K562 (cell line): Measurements from ENCODE around the gene SHBG. TPM values are rescaled to one million over a fixed set of nuclear protein-coding genes. Genes with fewer than 3 reads are reported as not detected.
A peak's percentile ranks its signal among the peaks of the same experiment; 100 is the strongest.

Source experiments
- ARNT ChIP-seq, 2 experiments: fragments of 450-650 bp; IDR thresholded peaks; 2 replicates each; pipeline ENCODE4 v1.6.1; 2016; ENCODE audit warnings: mild to moderate bottlenecking in 1 of 2
- BACH1 ChIP-seq: fragments of 200-800 bp; sonication (Bioruptor generic); IDR thresholded peaks from 2 replicates; pipeline ENCODE4 v1.6.1; 2016; ENCODE audit warnings: missing genetic modification characterization, missing compliant biosample characterization
- GABPA ChIP-seq: fragments of 200-800 bp; sonication (Bioruptor generic); conservative IDR thresholded peaks from 2 replicates; pipeline ENCODE4 v1.6.1; 2016; ENCODE audit warnings: low read depth, missing genetic modification characterization, missing compliant biosample characterization
- KAT8 ChIP-seq: fragments of 450-650 bp; IDR thresholded peaks from 2 replicates; pipeline ENCODE4 v1.6.1; 2016; ENCODE audit warnings: low read depth, mild to moderate bottlenecking
- KHSRP ChIP-seq: fragments of 450-650 bp; IDR thresholded peaks from 2 replicates; pipeline ENCODE4 v1.6.1; 2017
- POLR2AphosphoS5 ChIP-seq: IDR thresholded peaks from 2 replicates; pipeline ENCODE4 v1.6.1; 2011; ENCODE audit warnings: mild to moderate bottlenecking, low read depth, low read length, moderate library complexity; ENCODE audit not compliant: control insufficient read depth, insufficient read depth
- RFX7 ChIP-seq: fragments of 250-450 bp; sonication (Bioruptor Pico); IDR thresholded peaks from 2 replicates; pipeline ENCODE4 v1.5.1; 2021; ENCODE audit warnings: mild to moderate bottlenecking
- TEAD4 ChIP-seq, 2 experiments: sonication (generic) in 1 of 2; formaldehyde crosslinking in 1 of 2; IDR thresholded peaks; 2 replicates each; pipeline versions ENCODE4 v1.6.1 to v1.8.0; 2012 to 2022; ENCODE audit warnings: borderline replicate concordance in 1 of 2, inconsistent platforms in 1 of 2, low read length in 1 of 2, mild to moderate bottlenecking in 1 of 2, missing genetic modification reagents in 1 of 2
- ZFP30 ChIP-seq: fragments of 250-450 bp; sonication (Bioruptor Pico); IDR thresholded peaks from 2 replicates; pipeline ENCODE4 v1.8.0; 2022; ENCODE audit warnings: moderate library complexity, mild to moderate bottlenecking, inconsistent platforms, borderline replicate concordance
- ZNF134 ChIP-seq: fragments of 250-450 bp; sonication (Bioruptor Pico); conservative IDR thresholded peaks from 2 replicates; pipeline ENCODE4 v1.4.0; 2020
- ZNF444 ChIP-seq: fragments of 250-450 bp; sonication (Bioruptor Pico); IDR thresholded peaks from 2 replicates; pipeline ENCODE4 v1.4.0; 2020; ENCODE audit warnings: mild to moderate bottlenecking, moderate library complexity
- ZNF785 ChIP-seq: fragments of 250-450 bp; sonication (Bioruptor Pico); IDR thresholded peaks from 2 replicates; pipeline ENCODE4 v1.4.0; 2020; ENCODE audit warnings: mild to moderate bottlenecking
- polyA plus RNA-seq, 8 experiments: library from polyadenylated mRNA; depleted of rRNA in 4 of 8; stranded (reverse) in 5 of 8; unstranded in 3 of 8; fragments of >200 nt; fragmentation: Nextera tagmentation in 2 of 8; fragmentation: Illumina TruSeq in 1 of 8; extraction: Ambion mirVana in 2 of 8; extraction: Trizol in 1 of 8; gene quantifications; 2 replicates each; pipeline versions ENCODE4 v1.2.1 to v1.2.3, GENCODE V29; 2011 to 2014; ENCODE audit warnings: inconsistent platforms in 1 of 8, missing spikeins in 1 of 8
- total RNA-seq, 7 experiments: library from RNA; depleted of rRNA in 6 of 7; stranded (reverse); fragments of >200 nt in 6 of 7; fragmentation: Illumina TruSeq in 2 of 7; extraction: Trizol in 2 of 7; gene quantifications; 2 replicates each; pipeline versions ENCODE4 v1.2.1 to v1.2.3, GENCODE V29; 2011 to 2021; ENCODE audit warnings: low replicate concordance in 1 of 7
- TF ChIP-seq, protein P1 (sequence below): fragments of 450-650 bp; IDR thresholded peaks from 2 replicates; pipeline ENCODE4 v1.6.1; 2018; ENCODE audit not compliant: partially characterized antibody
- TF ChIP-seq, protein P2 (sequence below): fragments of 250-450 bp; sonication (Bioruptor Pico); IDR thresholded peaks from 2 replicates; pipeline ENCODE4 v1.8.0; 2021; ENCODE audit warnings: moderate library complexity, mild to moderate bottlenecking, inconsistent platforms
- TF ChIP-seq, protein P3 (sequence below), 2 experiments: fragments of 450-650 bp; formaldehyde crosslinking in 1 of 2; IDR thresholded peaks; 2 replicates each; pipeline versions ENCODE4 v1.4.0 to v1.6.1; 2014 to 2020; ENCODE audit warnings: mild to moderate bottlenecking in 2 of 2, borderline replicate concordance in 1 of 2, low read depth in 1 of 2

Gene SHBG
- total and polyA plus RNA-seq, 9 of the 15 experiments (the other 6 are each of a cell fraction or from before 2014, with no cell fraction given) = not detected

DNA sequence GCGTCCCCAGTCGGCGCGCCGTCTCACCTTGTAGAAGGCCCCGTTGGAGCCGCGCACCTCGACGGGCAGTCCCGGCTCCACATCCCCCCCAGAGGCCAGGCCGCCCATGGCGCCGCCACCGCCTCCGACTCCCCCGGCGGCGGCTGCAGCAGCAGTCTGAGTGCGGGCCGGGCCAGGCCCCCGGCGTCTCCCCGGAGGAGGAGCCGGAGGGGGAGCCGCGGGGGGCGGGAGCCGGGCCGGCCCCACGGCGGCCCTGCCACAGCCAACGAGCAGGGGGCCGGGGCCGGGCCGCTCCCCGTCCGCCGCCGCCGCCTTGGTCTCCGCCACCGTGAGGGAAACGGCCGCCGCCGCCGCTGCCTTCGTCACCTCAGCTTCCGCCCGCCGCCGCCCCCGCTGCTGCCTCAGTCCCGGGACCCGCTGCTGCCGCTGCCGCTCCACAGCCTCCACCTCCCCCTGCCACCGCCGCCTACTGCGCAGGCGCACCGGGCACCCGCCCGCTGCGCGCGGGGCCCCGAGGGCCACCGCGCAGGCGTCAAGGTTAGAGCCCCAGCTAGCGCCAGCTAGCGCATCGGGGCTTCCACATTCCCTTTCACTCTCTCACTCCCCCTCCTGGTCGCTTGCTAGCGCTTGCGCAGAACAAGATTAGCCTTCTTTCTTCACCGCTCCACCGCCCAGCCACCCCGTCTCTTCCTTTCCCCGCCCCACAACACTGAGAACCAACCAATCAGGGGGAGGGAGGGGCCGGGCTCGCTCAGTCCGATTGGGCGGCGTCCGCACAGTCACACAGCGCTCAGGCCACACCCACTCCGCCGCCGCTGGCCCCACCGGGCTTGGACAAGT, 15.3 kb upstream of the SHBG start, which contains the start of gene FXR2 (continued):
- TF ChIP-seq, protein P1, sequence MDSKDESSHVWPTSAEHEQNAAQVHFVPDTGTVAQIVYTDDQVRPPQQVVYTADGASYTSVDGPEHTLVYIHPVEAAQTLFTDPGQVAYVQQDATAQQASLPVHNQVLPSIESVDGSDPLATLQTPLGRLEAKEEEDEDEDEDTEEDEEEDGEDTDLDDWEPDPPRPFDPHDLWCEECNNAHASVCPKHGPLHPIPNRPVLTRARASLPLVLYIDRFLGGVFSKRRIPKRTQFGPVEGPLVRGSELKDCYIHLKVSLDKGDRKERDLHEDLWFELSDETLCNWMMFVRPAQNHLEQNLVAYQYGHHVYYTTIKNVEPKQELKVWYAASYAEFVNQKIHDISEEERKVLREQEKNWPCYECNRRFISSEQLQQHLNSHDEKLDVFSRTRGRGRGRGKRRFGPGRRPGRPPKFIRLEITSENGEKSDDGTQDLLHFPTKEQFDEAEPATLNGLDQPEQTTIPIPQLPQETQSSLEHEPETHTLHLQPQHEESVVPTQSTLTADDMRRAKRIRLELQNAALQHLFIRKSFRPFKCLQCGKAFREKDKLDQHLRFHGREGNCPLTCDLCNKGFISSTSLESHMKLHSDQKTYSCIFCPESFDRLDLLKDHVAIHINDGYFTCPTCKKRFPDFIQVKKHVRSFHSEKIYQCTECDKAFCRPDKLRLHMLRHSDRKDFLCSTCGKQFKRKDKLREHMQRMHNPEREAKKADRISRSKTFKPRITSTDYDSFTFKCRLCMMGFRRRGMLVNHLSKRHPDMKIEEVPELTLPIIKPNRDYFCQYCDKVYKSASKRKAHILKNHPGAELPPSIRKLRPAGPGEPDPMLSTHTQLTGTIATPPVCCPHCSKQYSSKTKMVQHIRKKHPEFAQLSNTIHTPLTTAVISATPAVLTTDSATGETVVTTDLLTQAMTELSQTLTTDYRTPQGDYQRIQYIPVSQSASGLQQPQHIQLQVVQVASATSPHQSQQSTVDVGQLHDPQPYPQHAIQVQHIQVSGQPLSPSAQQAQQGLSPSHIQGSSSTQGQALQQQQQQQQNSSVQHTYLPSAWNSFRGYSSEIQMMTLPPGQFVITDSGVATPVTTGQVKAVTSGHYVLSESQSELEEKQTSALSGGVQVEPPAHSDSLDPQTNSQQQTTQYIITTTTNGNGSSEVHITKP = no peak
- TF ChIP-seq ARNT (IDR thresholded peaks at IDR 0.05) (no peak), KAT8 (no peak), BACH1 (tag) (no peak), POLR2AphosphoS5 (peak; percentile 45; the same call in 1 of the 2 replicates), ZNF134 (CRISPR knock-in tag) (no peak), KHSRP (no peak), RFX7 (CRISPR knock-in tag) (no peak), GABPA (no peak), ZNF785 (no peak), ZNF444 (CRISPR knock-in tag) (no peak), TEAD4 (IDR thresholded peaks at IDR 0.05; ENCODE audit: low read length) (peak; percentile 44; the same call in 1 of the 2 replicates), TEAD4 (CRISPR knock-in tag; IDR thresholded peaks at IDR 0.05; ENCODE audit: borderline replicate concordance) (no peak), ZFP30 (CRISPR knock-in tag) (no peak)
- TF ChIP-seq, protein P2, sequence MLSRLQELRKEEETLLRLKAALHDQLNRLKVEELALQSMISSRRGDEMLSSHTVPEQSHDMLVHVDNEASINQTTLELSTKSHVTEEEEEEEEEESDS (CRISPR knock-in tag) = no peak
- TF ChIP-seq, protein P3, sequence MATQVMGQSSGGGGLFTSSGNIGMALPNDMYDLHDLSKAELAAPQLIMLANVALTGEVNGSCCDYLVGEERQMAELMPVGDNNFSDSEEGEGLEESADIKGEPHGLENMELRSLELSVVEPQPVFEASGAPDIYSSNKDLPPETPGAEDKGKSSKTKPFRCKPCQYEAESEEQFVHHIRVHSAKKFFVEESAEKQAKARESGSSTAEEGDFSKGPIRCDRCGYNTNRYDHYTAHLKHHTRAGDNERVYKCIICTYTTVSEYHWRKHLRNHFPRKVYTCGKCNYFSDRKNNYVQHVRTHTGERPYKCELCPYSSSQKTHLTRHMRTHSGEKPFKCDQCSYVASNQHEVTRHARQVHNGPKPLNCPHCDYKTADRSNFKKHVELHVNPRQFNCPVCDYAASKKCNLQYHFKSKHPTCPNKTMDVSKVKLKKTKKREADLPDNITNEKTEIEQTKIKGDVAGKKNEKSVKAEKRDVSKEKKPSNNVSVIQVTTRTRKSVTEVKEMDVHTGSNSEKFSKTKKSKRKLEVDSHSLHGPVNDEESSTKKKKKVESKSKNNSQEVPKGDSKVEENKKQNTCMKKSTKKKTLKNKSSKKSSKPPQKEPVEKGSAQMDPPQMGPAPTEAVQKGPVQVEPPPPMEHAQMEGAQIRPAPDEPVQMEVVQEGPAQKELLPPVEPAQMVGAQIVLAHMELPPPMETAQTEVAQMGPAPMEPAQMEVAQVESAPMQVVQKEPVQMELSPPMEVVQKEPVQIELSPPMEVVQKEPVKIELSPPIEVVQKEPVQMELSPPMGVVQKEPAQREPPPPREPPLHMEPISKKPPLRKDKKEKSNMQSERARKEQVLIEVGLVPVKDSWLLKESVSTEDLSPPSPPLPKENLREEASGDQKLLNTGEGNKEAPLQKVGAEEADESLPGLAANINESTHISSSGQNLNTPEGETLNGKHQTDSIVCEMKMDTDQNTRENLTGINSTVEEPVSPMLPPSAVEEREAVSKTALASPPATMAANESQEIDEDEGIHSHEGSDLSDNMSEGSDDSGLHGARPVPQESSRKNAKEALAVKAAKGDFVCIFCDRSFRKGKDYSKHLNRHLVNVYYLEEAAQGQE (IDR thresholded peaks at IDR 0.05; ENCODE audit: borderline replicate concordance) = peak; percentile 13; the same call in 1 of the 2 replicates
- TF ChIP-seq, protein P3 (CRISPR knock-in tag; IDR thresholded peaks at IDR 0.05; ENCODE audit: low read depth) = no peak
- TF ChIP-seq, all 486 proteins: peak for 53
